Testis (tissue), 2 donors: ENCODE measurements around the gene TPST1.
"Not testable (repeated sequence)": the region's sequence is repeated elsewhere in the genome, so short reads cannot be mapped to it uniquely, and the experiment has no call there.

ENCODE experiments used
- CTCF ChIP-seq, 3 experiments: fragments of 450-650 bp in 2 of 3; fragments of 200-600 bp in 1 of 3; sonication (generic) in 1 of 3; IDR thresholded peaks; one replicate each; pipeline ENCODE4 v1.5.1; 2016 to 2019; ENCODE audit warnings: antibody characterized with exemption in 3 of 3, mild to moderate bottlenecking in 2 of 3, moderate library complexity in 1 of 3
- POLR2A ChIP-seq: fragments of 450-650 bp; IDR thresholded peaks from one replicate; pipeline ENCODE4 v1.6.1; 2017; ENCODE audit warnings: antibody characterized with exemption, mild to moderate bottlenecking, moderate library complexity

GRCh38 chr7:66385191-66385905, 180.2 kb downstream of the TPST1 start:
- TF ChIP-seq CTCF (IDR thresholded peaks at IDR 0.05); POLR2A: not testable (repeated sequence)
